IMR-90 (cell line): ENCODE results near the gene TNS3. TPM values are rescaled to one million over a fixed set of nuclear protein-coding genes. Genes with fewer than 3 reads are reported as not detected.
"Not testable (repeated sequence)": the region's sequence is repeated elsewhere in the genome, so short reads cannot be mapped to it uniquely, and the experiment has no call there.

ENCODE experiments used
- ATAC-seq: fragments of 200-7000 bp; cut with Tn5 transposase; 2 replicates; pipeline ENCODE4 v1.9.1; 2020; ENCODE audit warnings: low read depth, mild to moderate bottlenecking, moderate library complexity
- BruUV-seq: library from RNA; stranded (reverse); fragments of 400-500 nt; replicated peaks from 2 replicates; lab custom pipeline; 2021; lab: Mats Ljungman, UMichigan
- CTCF ChIA-PET: fragments of 300-600 bp; formaldehyde crosslinking; extraction: SDS; loops from one replicate; lab custom pipeline; 2021; ENCODE audit warnings: antibody characterized with exemption; lab: Yijun Ruan, JAX
- POLR2A ChIA-PET: fragments of 300-600 bp; sonication (Branson Sonifier 250); formaldehyde crosslinking; loops from one replicate; lab custom pipeline; 2022; ENCODE audit warnings: antibody characterized with exemption; ENCODE audit not compliant: unreplicated experiment; lab: Charles Lee
- DNase-seq: peaks from one replicate; pipeline ENCODE4 v3.0.0; 2013
- H2AFZ ChIP-seq: replicated peaks from 2 replicates; pipeline ENCODE3; 2013; ENCODE audit warnings: low read length, mild to moderate bottlenecking; ENCODE audit not compliant: poor library complexity
- H2AK5ac ChIP-seq: 2 replicates; pipeline ENCODE4 v1.6.1; 2013; ENCODE audit warnings: low read depth, low read length, inconsistent platforms
- H2AK9ac ChIP-seq: replicated peaks from 2 replicates; pipeline ENCODE3; 2013; ENCODE audit warnings: mild to moderate bottlenecking, low read depth, low read length, moderate library complexity; ENCODE audit not compliant: poor library complexity
- H2BK120ac ChIP-seq: 2 replicates; pipeline ENCODE4 v1.6.1; 2013; ENCODE audit warnings: low read depth, low read length, inconsistent platforms
- H2BK15ac ChIP-seq: 3 replicates; pipeline ENCODE4 v1.6.1; 2013; ENCODE audit warnings: low read depth, low read length, inconsistent platforms
- H2BK20ac ChIP-seq: 2 replicates; pipeline ENCODE4 v1.6.1; 2013; ENCODE audit warnings: low read depth, mild to moderate bottlenecking, inconsistent platforms, low read length, moderate library complexity
- H2BK5ac ChIP-seq: 2 replicates; pipeline ENCODE4 v1.6.1; 2013; ENCODE audit warnings: mild to moderate bottlenecking, low read depth, low read length, inconsistent platforms; ENCODE audit not compliant: poor library complexity, severe bottlenecking
- H3K14ac ChIP-seq: replicated peaks from 2 replicates; pipeline ENCODE4 v1.6.1; 2013; ENCODE audit warnings: low read depth, low read length, inconsistent platforms
- H3K18ac ChIP-seq: 2 replicates; pipeline ENCODE4 v1.6.1; 2013; ENCODE audit warnings: low read depth, low read length, control low read depth
- H3K23ac ChIP-seq: 2 replicates; pipeline ENCODE4 v1.6.1; 2013; ENCODE audit warnings: low read depth, low read length, inconsistent platforms
- H3K27ac ChIP-seq: 2 replicates; pipeline ENCODE4 v1.5.1; 2013; ENCODE audit warnings: mild to moderate bottlenecking, control low read depth, low read length; ENCODE audit not compliant: insufficient read depth
- H3K27me3 ChIP-seq: 2 replicates; pipeline ENCODE4 v1.6.1; 2013; ENCODE audit warnings: low read length; ENCODE audit not compliant: control insufficient read depth, insufficient read depth
- H3K36me3 ChIP-seq: 2 replicates; pipeline ENCODE4 v1.6.1; 2013; ENCODE audit warnings: low read length, mixed read lengths; ENCODE audit not compliant: control insufficient read depth, insufficient read depth
- H3K4ac ChIP-seq: 2 replicates; pipeline ENCODE4 v1.6.1; 2013; ENCODE audit warnings: low read depth, low read length, inconsistent platforms
- H3K4me1 ChIP-seq: 2 replicates; pipeline ENCODE4 v1.6.1; 2013; ENCODE audit warnings: low read length, mixed read lengths; ENCODE audit not compliant: control insufficient read depth, insufficient read depth
- H3K4me2 ChIP-seq: 2 replicates; pipeline ENCODE4 v1.6.1; 2013; ENCODE audit warnings: low read depth, mild to moderate bottlenecking, control low read depth, low read length, moderate library complexity
- H3K4me3 ChIP-seq: 2 replicates; pipeline ENCODE4 v1.5.1; 2013; ENCODE audit warnings: low read depth, mild to moderate bottlenecking, control low read depth, low read length, moderate library complexity; ENCODE audit not compliant: insufficient read depth
- H3K56ac ChIP-seq: 2 replicates; pipeline ENCODE4 v1.6.1; 2013; ENCODE audit warnings: low read length, inconsistent platforms; ENCODE audit not compliant: insufficient read depth; ENCODE audit errors: extremely low read depth
- H3K79me1 ChIP-seq, 2 experiments: 2 replicates each; pipeline ENCODE4 v1.6.1; 2013; ENCODE audit warnings: low read length in 2 of 2, inconsistent platforms in 1 of 2, low read depth in 1 of 2
- H3K9ac ChIP-seq: 2 replicates; pipeline ENCODE4 v1.6.1; 2013; ENCODE audit warnings: low read depth, low read length, control low read depth
- H3K9me1 ChIP-seq: 2 replicates; pipeline ENCODE4 v1.6.1; 2013; ENCODE audit warnings: low read length, inconsistent platforms; ENCODE audit not compliant: insufficient read depth
- H3K9me3 ChIP-seq: 2 replicates; pipeline ENCODE4 v1.6.1; 2013; ENCODE audit warnings: low read length; ENCODE audit not compliant: control insufficient read depth, insufficient read depth
- H4K20me1 ChIP-seq: 2 replicates; pipeline ENCODE4 v1.6.1; 2013; ENCODE audit warnings: low read length, inconsistent platforms; ENCODE audit not compliant: insufficient read depth
- H4K5ac ChIP-seq: 2 replicates; pipeline ENCODE4 v1.6.1; 2013; ENCODE audit warnings: mild to moderate bottlenecking, low read depth, low read length, control low read depth
- H4K8ac ChIP-seq, 2 experiments: 2 replicates each; pipeline ENCODE4 v1.6.1; 2013; ENCODE audit warnings: low read depth in 2 of 2, low read length in 2 of 2, control low read depth in 1 of 2, inconsistent platforms in 1 of 2
- H4K91ac ChIP-seq: 2 replicates; pipeline ENCODE4 v1.6.1; 2013; ENCODE audit warnings: low read depth, low read length, inconsistent platforms; ENCODE audit not compliant: insufficient read depth
- CEBPB ChIP-seq: IDR thresholded peaks from 2 replicates; pipeline ENCODE4 v1.6.1; 2012; ENCODE audit warnings: low read depth, low read length, improper control_type of control experiment
- CHD1 ChIP-seq: IDR thresholded peaks from 2 replicates; pipeline ENCODE4 v1.6.1; 2012; ENCODE audit warnings: low read depth, low read length, improper control_type of control experiment
- ELK1 ChIP-seq: fragments of 150-350 bp; IDR thresholded peaks from 2 replicates; pipeline ENCODE4 v1.6.1; 2016; ENCODE audit warnings: low read depth, mild to moderate bottlenecking, low read length, moderate library complexity, borderline replicate concordance
- FOS ChIP-seq: fragments of 150-350 bp; IDR thresholded peaks from 2 replicates; pipeline ENCODE4 v1.6.1; 2016; ENCODE audit warnings: low read depth, low read length
- MXI1 ChIP-seq: IDR thresholded peaks from 2 replicates; pipeline ENCODE4 v1.6.1; 2012; ENCODE audit warnings: low read depth, mild to moderate bottlenecking, low read length, moderate library complexity, borderline replicate concordance
- RFX5 ChIP-seq: IDR thresholded peaks from 2 replicates; pipeline ENCODE4 v1.8.0; 2012; ENCODE audit warnings: low read depth, mild to moderate bottlenecking, low read length, moderate library complexity
- WGBS, 2 experiments: methylation state at CpG; one replicate each; pipeline versions ENCODE4 v1.1.5 to v1.1.7; 2013; ENCODE audit warnings: missing lambda C conversion rate in 2 of 2; ENCODE audit not compliant: insufficient read length in 1 of 2; ENCODE audit errors: extremely low coverage in 2 of 2; 5-methylcytosine and 5-hydroxymethylcytosine counted together
- dilution Hi-C: fragments of 300-500 bp; cut with HindIII; formaldehyde crosslinking; loops from one replicate; pipeline ENCODE4 v1.14.3; 2018; ENCODE audit warnings: low sequenced_read_pairs; ENCODE audit not compliant: unreplicated experiment
- in situ Hi-C: fragments of 300-500 bp; cut with MboI; formaldehyde crosslinking; loops from 3 replicates; pipeline ENCODE4 v1.14.3; 2019; ENCODE audit warnings: low sequenced_read_pairs, inconsistent platforms, mixed read lengths
- intact Hi-C: fragments of 100-400 bp; cut with micrococcal nuclease; formaldehyde crosslinking; loops from 2 replicates; pipeline ENCODE4 v1.10.0; 2022
- polyA plus RNA-seq, 3 experiments: library from polyadenylated mRNA; depleted of rRNA; stranded (reverse); fragments of >200 nt; gene quantifications; 2 replicates each; pipeline ENCODE4 v1.2.3, GENCODE V29; 2012; ENCODE audit warnings: low replicate concordance in 1 of 3
- total RNA-seq: library from RNA; depleted of rRNA; stranded (reverse); fragments of >200 nt; gene quantifications from 2 replicates; pipeline ENCODE4 v1.2.3, GENCODE V29; 2012

TNS3 gene
- total and polyA plus RNA-seq, 2 of the 4 experiments (the other 2 are of a cell fraction) = 64.3 to 79.2 TPM

- no peak for TF ChIP-seq ELK1
- TF ChIP-seq MXI1 = no peak
- no peak for TF ChIP-seq CHD1
- TF ChIP-seq RFX5 = no peak
- TF ChIP-seq FOS = no peak
- no peak for TF ChIP-seq CEBPB
Observed at GRCh38 chr7:47591089-47591654, 9.3 kb upstream of the TNS3 start (continued).

GRCh38 chr7:47590215-47590614 is 8.3 kb upstream of the TNS3 start:
- in situ Hi-C loops, H4K8ac ChIP-seq, H3K36me3 ChIP-seq, DNase-seq, H3K9me3 ChIP-seq, H2BK5ac ChIP-seq, H2AFZ ChIP-seq, H4K5ac ChIP-seq, H3K9me1 ChIP-seq, BruUV-seq, H3K79me1 ChIP-seq, intact Hi-C loops, H3K9ac ChIP-seq, H3K23ac ChIP-seq, H3K4me2 ChIP-seq, dilution Hi-C loops, ATAC-seq, H3K27ac ChIP-seq, H3K4me3 ChIP-seq, H2AK9ac ChIP-seq, H3K27me3 ChIP-seq, H4K20me1 ChIP-seq, H3K56ac ChIP-seq: not testable (repeated sequence)
- WGBS, 2 experiments = 92% methylated on average over 2 of the region's 5 CpGs; no CpG with 5 or more reads in 1 of the 2 experiments
- Histone ChIP-seq H3K4ac (peak overlapping the region; percentile 68), H2BK20ac (peak overlapping the region; percentile 91), H4K91ac (peak overlapping the region; percentile 71), H2BK15ac (peak overlapping the region; percentile 87; the same call in 2 of the 3 replicates), H3K4me1 (peaks cover 13% of the 10 kb centered on the region), H2AK5ac (peak overlapping the region; percentile 94; the same call in 1 of the 2 replicates), H3K14ac (peak overlapping the region; percentile 1; the same call in 1 of the 2 replicates), H2BK120ac (peak overlapping the region; percentile 96), H3K18ac (peak overlapping the region; percentile 44; the same call in 1 of the 2 replicates)
- ChIA-PET POLR2A (interaction anchor here (0.6 kb wide), 1 partner anchor 202 kb away, joined by 3 read pairs; no protein-coding TSS in a partner anchor), CTCF (interaction anchor here (0.5 to 1.0 kb wide), 3 partner anchors 11 to 533 kb away, joined by 3 to 5 read pairs (median 5); no protein-coding TSS in a partner anchor)
